22Rv1 (cell line): ENCODE data around the gene MX1.

ENCODE experiments used
- CTCF ChIP-seq: fragments of 450-650 bp; IDR thresholded peaks from 2 replicates; pipeline ENCODE4 v1.5.1; 2017; ENCODE audit warnings: mild to moderate bottlenecking
- ZFX ChIP-seq: fragments of 450-650 bp; IDR thresholded peaks from 2 replicates; pipeline ENCODE4 v1.6.1; 2017; ENCODE audit warnings: antibody characterized with exemption, borderline replicate concordance

GRCh38 chr21:41483973-41484372 lies 57.9 kb downstream of the MX1 start:
- TF ChIP-seq CTCF (no peak), ZFX (no peak)
